ENCODE measurements around the gene CD302.

- TF ChIP-seq CTCF (IDR thresholded peaks at IDR 0.05) (no peak), REST (IDR thresholded peaks at IDR 0.05) (no peak), POLR2A (IDR thresholded peaks at IDR 0.05; ENCODE audit: low read length) (no peak), RCOR1 (IDR thresholded peaks at IDR 0.05; ENCODE audit: low read depth, low read length) (no peak)
Observed at GRCh38 chr2:159799833-159800232, 1.8 kb upstream of the CD302 start.
